Measurements from ENCODE around the gene EFHD1.

EFHD1 gene
- 0.32 to 3.0 (median 1.4) reads per million in 3 experiments for total RNA-seq

- DNase-seq, result peak; percentile 33
Observed at GRCh38 chr2:232633413-232634205, at the start of gene EFHD1. EFHD1 (plus strand) TSS chr2:232633604; CDS start chr2:232633705, 101 bp downstream.

- no peak for DNase-seq
Observed at GRCh38 chr2:232584238-232584637, 49.2 kb upstream of the EFHD1 start.

DNA sequence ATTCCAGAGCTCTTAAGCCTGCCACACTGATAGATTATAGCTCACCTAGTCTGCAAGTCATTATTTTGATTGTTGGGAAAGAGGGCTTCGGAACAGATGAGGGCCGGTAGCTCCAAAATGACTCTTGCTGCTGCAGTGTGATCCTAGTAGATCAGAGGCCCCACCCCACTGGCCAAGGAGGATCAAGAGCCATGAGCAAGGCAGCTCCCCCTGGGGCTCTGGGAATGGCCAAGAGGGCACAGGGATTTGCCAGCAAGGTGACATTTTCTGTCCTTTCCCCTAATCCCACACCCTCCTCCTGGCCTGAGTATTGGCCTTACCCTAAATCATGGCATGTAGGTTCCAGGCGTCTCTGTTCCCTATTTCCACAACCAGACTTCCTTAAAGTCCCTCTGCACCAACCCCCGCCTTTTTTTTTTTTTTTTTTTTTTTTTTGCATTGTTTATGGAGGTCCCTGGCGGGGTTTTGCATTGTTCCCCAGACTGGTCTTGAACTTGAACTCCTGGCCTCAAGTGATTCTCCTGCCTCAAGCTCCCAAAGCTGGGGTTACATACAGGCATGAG is 46.4 kb upstream of the EFHD1 start:
- DNase-seq, result no peak

- no peak for DNase-seq
Observed at GRCh38 chr2:232587512-232587911, 45.9 kb upstream of the EFHD1 start.

DNA sequence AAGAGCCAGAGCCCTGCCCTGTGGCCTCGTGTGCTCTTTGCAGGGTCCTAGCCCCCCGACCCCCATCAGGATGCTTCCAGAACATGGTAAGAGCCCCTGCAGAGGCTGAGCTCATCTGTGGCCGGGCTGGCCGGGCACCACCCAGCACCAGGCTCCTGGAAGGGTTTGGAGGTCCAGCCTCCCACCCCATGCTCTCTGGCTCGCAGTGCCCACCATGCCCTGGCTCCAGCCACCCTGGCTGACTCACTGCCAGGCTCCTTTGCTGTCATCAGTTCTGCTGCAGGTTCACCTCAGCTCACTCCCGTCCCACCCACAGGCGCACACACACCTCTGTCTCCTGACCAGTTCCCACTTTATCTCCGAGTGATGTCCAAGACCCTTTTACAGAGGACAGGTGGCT is 45.4 kb upstream of the EFHD1 start:
- no peak for DNase-seq

DNA sequence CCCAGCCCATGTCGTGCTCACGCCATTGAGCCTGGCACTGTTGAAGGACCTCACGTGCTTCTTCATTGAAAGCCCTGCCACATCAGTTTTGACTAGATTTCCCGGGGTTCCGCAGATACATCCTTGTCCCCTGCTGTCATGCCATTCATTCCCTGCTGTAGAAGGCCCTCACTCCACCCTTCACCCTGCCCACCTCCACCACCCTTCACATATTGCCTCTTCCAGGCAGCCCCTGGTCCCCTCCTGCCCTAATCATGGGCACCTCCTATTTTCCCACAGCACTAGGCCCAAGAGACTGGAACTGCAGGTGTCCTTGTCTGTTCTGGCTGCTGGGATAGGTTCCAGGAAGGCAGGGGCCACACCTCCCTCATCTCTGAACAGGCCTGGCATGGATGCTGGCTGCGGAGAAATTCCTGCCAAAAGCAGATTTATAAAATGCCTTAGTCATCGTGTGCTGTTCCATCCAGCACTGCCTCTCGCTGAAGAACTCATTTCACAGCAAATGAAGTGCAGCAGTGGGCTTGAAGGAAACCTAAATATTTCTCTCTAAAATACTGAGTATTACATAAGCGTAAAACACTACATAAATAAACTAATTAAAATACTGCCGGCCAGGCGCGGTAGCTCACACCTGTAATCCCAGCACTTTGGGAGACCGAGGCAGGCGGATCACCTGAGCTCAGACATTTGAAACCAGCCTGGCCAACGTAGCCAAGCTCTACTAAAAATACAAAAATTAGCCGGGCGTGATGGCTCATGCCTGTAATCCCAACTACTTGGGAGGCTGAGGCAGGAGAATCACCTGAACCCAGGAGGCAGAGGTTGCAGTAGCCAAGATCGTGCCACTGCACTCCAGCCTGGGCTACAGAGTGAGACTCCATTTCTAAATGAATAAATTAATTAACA is 44.5 kb upstream of the EFHD1 start:
- no peak for DNase-seq

DNA sequence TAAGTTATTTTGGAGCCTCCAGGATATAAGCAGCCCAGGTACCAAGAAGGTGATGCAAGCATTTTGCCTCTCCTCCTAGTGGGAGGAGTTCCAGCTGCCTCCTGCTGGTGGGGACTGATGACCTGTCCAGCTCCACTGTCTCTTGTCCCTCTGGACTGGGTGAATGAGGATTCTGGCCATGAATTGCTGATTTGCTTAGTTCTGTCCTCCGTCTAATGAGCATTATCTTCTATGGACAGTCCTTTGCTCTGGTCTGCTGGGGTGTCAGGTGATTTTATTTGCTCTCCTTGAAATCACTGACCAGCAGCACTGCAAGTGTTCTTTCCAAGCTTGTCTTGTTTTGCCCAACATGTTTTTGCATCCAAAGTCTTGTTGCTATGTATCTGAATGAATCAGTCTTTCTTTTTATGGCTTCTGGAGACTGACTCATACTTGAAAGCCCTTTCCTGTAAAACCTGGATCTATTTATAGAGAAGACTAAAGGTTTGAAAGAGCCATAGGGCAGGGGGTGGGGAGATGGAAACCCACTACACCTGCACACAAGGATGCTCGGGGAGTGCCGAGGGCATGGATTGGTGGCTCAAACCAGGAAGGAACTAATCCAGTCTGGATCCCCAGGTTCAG is 40.5 kb upstream of the EFHD1 start:
- DNase-seq, result no peak

- DNase-seq, result no peak
Observed at GRCh38 chr2:232593982-232594381, 39.4 kb upstream of the EFHD1 start.

DNA sequence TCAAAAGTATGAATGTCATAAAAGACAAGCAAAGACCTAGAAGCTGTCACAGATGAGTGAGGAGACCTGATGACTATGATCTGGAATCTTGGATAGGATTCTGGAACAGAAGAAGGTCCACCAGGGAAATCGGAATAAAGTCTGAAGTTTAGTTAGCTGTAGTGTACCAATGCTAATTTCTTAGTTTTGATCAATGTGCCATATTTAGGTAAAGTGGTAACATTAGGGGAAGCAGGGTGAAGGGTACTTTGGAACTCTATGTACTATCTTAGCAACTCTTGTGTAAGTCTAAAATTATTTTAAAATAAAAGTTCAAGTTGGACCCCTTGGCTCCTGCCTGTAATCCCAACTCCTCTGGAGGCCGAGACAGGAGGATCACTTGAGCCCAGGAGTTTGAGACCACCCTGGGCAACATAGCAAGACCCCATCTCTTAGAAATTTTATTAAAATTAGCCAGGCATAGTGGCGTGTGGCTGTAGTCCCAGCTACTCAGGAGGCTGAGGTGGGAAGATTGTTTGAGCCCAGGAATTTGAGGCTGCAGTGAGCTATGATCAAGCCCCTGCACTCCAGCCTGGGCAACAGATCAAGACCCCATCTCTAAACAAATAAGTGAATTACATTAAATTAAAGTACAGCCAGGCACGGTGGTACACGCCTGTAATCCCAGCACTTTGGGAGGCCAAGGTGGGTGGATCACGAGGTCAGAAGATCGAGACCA is 35.9 kb upstream of the EFHD1 start:
- DNase-seq, result no peak

DNA sequence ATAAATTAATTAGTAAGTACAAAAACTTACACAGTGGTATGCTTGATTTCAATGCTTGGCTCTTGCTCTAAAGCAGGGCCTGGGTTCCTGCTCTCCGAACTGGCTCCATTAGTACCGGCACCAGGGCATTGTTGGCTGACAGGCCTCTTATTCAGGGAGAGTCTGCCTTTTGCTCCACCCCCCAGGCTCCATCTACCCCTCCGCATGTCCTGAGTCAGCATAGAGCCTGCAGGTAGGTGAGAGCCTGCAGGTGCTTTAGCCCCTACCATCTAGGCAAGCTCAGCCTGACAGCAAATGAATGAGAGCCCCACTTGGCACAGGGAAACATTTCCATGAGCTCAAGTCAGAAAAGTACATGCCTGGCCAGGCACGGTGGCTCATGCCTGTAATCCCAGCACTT is 35.1 kb upstream of the EFHD1 start:
- no peak for DNase-seq

DNA sequence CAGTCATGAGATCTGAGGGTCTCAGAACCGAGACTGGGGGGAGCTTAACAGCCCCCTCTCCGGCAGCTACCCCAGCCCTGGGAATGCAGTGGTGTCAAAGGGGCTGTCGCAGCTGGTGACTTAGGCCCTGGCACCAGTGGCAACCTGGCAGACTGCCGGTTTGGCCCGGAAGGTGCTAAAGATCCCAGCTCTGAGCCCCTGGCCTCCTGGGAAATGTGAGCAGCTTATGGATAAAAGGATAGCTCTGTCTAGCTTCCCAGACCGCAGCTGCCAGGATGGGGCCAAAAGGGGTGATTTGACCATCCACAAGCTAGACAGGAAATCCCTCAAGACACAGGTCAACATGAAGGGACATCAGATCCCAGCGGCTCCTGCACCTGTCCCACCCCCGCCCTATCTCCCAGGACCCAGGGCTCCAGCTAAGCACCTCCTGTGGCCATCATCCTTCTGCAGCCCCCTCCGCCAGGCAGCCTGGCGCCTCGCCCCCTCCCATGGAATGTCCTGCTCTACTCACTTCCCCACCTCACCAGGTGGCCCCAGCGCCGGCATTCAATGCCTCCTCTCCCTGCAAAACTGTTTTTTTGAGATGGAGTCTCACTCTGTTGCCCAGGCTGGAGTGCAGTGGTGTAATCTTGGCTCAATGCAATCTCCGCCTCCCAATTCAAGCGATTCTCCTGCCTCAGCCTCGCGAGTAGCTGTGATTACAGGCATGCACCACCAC is 33.2 kb upstream of the EFHD1 start:
- DNase-seq, result no peak

DNA sequence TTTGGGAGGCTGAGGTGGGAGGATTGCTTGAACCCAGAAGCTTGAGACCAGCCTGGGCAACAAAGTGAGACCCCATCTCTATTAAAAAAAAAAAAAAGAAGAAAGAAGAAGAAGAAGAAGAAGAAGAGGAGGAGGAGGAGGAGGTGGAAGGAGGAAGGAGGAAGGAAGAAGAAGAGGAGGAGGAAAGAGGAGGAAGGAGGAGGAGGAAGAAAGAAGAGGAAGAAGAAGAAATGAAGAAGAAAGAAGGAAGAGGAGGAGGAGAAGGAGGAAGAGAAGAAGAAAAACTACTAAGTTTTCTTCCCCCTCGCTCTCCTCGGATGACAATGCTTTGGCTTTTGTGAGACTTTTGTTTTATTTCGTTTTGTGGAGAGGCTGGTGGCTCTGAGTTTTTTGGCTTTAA is 30.1 kb upstream of the EFHD1 start:
- DNase-seq, result no peak

- DNase-seq, result no peak
Observed at GRCh38 chr2:232604535-232604934, 28.9 kb upstream of the EFHD1 start.

DNA sequence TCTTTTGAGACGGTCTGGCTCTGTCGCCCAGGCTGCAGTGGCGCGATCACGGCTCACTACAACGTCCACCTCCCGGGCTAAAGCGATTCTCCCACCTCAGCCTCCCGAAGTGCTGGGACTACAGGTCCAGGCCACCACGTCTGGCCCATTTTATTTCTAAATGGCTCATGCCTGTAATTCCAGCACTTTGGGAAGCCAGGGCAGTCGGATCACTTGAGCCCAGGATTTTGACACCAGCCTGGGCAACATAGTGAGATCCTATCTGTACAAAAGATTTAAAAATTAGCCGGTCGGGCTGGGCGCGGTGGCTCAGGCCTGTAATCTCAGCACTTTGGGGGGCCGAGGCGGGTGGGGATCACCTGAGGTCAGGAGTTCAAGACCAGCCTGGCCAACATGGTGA is 26.4 kb upstream of the EFHD1 start:
- no peak for DNase-seq

- no peak for DNase-seq
Observed at GRCh38 chr2:232609607-232610006, 23.8 kb upstream of the EFHD1 start.

- no peak for DNase-seq
Observed at GRCh38 chr2:232610081-232610480, 23.3 kb upstream of the EFHD1 start.

DNA sequence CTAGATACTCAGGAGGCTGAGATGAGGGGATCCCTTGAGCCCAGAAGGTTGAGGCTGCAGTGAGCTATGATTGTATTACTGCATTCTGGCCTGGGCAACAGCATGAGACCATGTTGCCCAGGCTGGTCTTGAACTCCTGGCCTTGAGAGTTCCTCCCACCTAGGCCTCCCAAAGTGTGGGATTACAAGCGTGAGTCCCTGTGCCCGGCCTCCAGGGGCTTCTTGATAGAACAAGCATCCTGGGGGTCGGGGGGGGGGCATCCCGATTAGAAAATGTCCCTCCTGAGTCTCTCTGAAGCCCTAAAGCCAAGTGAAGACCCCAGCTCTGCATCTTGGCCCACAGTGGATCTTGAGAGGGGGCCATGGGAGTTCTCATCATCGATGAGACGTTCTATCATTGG is 22.3 kb upstream of the EFHD1 start:
- no peak for DNase-seq

GRCh38 chr2:232611559-232612218 is 21.7 kb upstream of the EFHD1 start:
- peak; percentile 40 for DNase-seq

DNA sequence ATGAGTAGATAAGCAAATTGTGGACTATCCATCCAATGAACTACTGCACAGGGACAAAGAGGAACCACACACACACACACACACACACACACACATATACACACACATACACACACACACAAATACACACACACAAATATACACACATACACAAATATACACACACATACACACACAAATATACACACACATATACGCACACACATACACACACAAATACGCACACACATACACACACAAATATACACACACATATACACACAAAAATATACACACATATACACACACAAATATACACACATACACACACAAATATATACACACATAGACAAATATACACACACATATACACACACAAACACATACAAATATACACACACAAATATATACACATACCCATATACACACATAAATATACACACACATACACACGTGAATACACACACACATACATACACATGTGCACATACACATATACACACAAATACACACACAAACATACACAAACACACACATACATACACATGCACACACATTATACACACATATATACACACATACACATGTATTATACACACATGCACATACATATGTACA is 19.8 kb upstream of the EFHD1 start:
- no peak for DNase-seq

DNA sequence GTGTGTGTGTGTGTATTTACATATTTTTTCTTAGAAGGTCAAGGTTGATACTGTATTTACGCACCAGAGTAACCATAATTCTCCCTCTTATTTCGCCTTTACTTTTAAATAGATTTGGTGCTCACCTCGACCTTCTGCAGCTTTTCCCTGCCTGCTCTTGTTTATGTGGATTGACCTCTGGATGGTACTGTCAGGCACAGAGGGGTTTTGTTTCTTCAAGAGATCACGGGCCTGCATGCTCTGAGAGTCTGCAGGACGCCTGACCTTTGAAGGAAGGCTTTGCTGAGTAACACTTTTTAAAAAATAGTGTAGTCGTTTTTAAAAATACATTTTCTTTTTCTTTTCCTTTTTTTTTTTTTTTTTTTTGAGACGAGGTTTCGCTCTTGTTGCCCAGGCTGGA is 18.1 kb upstream of the EFHD1 start:
- DNase-seq, result no peak

- DNase-seq, result no peak
Observed at GRCh38 chr2:232621186-232621585, 12.2 kb upstream of the EFHD1 start.

All from central memory CD4-positive, alpha-beta T cell (primary cell).